ENCODE data around the gene DIS3L.

The DIS3L gene

DNA sequence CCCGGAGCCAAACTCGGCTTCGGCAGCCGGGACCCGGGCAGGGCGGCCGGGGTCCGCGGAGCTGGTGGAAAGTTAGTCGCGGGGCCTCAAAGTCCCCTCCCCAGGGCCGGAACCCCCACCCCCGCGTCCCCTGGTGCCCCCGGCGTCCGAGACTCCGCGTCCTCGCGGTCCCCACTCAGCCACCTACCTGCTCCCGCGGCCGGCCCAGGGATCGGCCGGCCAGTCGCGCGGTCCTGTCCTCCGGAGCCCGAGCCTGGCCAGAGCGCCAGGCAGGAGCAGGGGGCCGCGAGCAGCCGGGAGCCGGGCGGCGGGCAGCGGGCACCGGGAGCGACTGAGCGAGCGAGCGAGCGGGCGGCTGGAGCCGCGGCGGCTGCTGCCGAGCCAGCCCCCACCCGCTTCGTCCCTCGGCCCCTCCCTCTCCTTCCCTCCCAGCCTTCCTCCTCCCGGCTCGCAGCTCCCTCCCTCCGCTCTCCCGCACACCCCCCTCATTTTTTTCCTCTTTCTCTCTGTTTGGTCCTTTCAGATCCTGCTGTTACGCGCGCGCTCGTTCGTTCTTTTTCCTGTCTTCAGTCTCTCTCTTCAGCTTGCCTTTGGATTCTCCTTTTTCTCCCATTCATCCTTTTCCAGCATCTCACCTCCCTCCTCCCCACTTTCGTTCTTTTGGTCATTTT, 39.8 kb upstream of the DIS3L start, which contains the start of gene MEGF11:
TSS of gene MEGF11 (minus strand) at position 333 of the 671 bp plus-strand sequence. CDS start 125,347 bp downstream, outside the sequence.
- Histone ChIP-seq H3K36me3 (ENCODE audit: insufficient read depth) (no peaks in the 10 kb centered on the region), H3K4me2 (peak within 1 kb of the TSS; percentile 94), H3K79me2 (ENCODE audit: insufficient read depth, low read depth) (no peaks in the 10 kb centered on the region), H3K9ac (peak within 1 kb of the TSS; percentile 15; the same call in 1 of the 2 replicates), H3K4me3 (IDR thresholded peaks at IDR 0.05; ENCODE audit: insufficient read depth, low read depth, low read length) (no peak within 1 kb of the TSS), H3K27ac (no peak within 1 kb of the TSS), H4K20me1 (ENCODE audit: insufficient read depth) (no peaks in the 10 kb centered on the region), H3K4me1 (ENCODE audit: low read depth, poor library complexity, severe bottlenecking) (no peaks in the 10 kb centered on the region), H3K27me3 (ENCODE audit: insufficient read depth, low read depth) (peaks cover 19% of the 10 kb centered on the region), H2AFZ (ENCODE audit: low read depth) (peak within 1 kb of the TSS; percentile 92)
- TF ChIP-seq, protein P1, sequence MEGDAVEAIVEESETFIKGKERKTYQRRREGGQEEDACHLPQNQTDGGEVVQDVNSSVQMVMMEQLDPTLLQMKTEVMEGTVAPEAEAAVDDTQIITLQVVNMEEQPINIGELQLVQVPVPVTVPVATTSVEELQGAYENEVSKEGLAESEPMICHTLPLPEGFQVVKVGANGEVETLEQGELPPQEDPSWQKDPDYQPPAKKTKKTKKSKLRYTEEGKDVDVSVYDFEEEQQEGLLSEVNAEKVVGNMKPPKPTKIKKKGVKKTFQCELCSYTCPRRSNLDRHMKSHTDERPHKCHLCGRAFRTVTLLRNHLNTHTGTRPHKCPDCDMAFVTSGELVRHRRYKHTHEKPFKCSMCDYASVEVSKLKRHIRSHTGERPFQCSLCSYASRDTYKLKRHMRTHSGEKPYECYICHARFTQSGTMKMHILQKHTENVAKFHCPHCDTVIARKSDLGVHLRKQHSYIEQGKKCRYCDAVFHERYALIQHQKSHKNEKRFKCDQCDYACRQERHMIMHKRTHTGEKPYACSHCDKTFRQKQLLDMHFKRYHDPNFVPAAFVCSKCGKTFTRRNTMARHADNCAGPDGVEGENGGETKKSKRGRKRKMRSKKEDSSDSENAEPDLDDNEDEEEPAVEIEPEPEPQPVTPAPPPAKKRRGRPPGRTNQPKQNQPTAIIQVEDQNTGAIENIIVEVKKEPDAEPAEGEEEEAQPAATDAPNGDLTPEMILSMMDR (conservative IDR thresholded peaks at IDR 0.05; ENCODE audit: low read depth, low read length), result no peak

DNA sequence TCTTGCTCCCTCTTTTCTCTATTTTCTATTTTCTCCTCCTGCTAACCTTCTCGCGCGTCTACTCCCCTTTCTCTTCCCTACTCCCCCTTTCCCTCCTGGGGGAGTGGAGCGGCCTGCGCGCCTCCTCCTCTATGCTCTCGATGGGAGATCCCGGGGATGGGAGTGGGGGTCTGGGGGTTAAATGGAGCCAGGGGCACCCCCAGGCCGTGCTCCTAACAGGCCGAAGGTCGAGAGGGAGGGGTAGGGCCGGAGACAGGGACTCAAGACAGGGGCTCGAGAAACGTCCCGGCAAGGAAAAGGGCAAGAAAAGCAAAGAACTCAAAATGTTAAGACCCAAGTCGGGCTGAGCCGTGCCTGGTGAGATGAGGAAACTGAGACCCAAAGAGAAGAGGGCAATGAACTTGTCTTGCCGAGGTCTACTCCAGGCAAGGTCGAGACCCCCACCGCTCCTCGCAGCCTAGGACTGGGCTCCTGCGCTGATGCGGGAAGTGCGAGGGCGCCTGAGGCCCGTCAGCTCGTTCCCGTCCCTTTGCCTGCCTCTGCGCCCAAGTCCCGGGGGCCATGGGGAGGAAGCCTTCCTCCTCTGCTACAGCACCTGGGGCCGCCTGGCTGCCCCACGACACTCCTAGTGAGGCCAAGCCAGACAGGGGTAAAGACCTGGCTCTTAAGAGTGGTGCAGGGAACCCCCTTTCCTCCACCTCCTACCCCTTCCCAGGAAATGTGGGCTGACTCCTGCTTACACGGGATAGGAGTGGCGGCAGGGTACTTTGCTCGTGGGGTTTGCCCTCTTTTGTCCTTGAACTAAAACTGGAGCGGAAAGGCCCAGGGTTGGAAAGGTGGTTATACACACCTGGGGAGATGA, 39.0 kb upstream of the DIS3L start:
- no peak overlapping the region for H3K4me2 ChIP-seq
- H3K79me2 ChIP-seq (ENCODE audit: insufficient read depth, low read depth), result no peaks in the 10 kb centered on the region
- H4K20me1 ChIP-seq (ENCODE audit: insufficient read depth), result no peaks in the 10 kb centered on the region
- no peak overlapping the region for H3K9ac ChIP-seq
- no peak overlapping the region for H2AFZ ChIP-seq (ENCODE audit: low read depth)
- no peak overlapping the region for H3K27ac ChIP-seq
- no peak overlapping the region for H3K4me3 ChIP-seq (IDR thresholded peaks at IDR 0.05; ENCODE audit: insufficient read depth, low read depth, low read length)
- H3K36me3 ChIP-seq (ENCODE audit: insufficient read depth), result no peaks in the 10 kb centered on the region
- H3K4me1 ChIP-seq (ENCODE audit: low read depth, poor library complexity, severe bottlenecking), result no peaks in the 10 kb centered on the region
- TF ChIP-seq, protein P1 (conservative IDR thresholded peaks at IDR 0.05; ENCODE audit: low read depth, low read length), result no peak
- peaks cover 19% of the 10 kb centered on the region for H3K27me3 ChIP-seq (ENCODE audit: insufficient read depth, low read depth)

DNA sequence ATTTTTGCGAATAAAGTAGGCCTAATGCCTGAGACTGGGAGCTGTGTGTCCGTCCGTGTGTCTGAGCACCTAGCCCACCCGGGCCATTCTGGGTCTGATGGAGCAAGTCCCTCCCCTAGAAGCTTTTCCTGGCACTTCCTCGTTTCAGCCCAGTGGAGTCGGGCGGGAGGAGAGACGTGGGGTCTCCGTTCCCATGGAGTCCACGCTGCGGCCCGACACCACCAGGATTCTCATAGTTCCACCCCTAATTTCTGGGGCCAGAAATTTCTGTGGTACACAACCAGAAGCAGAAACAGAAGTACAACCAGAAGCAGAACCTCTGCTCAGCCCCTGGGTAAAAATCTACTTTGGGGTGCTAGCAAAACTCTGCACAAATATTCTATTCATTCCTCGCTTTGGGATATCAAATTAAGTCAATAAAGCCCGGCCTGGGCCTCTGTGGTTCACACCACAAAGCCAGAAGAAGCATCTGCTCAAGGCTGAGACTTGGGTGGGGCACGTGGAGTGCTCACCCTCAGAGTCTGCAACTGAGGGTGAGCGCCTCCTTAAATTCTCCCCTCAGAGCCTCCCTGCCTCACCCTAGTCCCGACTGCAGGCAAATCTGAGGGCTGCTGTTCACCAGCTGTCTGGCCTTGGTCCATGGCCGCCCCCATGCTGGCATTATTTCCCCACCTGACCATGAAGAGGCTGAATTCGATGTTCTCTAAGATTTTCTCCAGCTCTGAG, 38.3 kb upstream of the DIS3L start:
- Histone ChIP-seq H3K27me3 (ENCODE audit: insufficient read depth, low read depth) (peaks cover 19% of the 10 kb centered on the region), H3K27ac (no peak overlapping the region), H3K4me3 (IDR thresholded peaks at IDR 0.05; ENCODE audit: insufficient read depth, low read depth, low read length) (no peak overlapping the region), H3K4me1 (ENCODE audit: low read depth, poor library complexity, severe bottlenecking) (no peaks in the 10 kb centered on the region), H3K79me2 (ENCODE audit: insufficient read depth, low read depth) (no peaks in the 10 kb centered on the region), H2AFZ (ENCODE audit: low read depth) (no peak overlapping the region), H3K4me2 (no peak overlapping the region), H3K9ac (no peak overlapping the region), H4K20me1 (ENCODE audit: insufficient read depth) (no peaks in the 10 kb centered on the region), H3K36me3 (ENCODE audit: insufficient read depth) (no peaks in the 10 kb centered on the region)
- TF ChIP-seq, protein P1 (conservative IDR thresholded peaks at IDR 0.05; ENCODE audit: low read depth, low read length), result no peak

DNA sequence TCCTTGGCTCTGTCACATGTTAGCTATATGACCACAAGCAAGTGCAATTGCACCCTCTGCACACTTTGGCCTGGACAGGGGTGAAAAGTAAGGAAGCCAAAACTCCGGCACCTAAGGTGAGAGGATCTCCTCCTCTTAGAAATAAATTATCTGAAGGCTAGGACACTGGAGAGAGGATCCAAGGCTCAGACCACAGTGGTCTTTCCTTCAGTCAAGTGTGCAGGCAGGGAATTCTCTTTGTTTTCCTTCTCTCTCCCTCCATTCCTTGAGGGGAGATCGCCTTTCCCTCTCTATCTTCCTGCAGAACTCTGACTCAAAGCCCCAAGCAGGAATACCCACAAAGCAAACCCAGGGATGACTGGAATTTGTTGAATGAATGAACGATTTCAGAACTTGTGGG, 36.7 kb upstream of the DIS3L start:
- Histone ChIP-seq H3K79me2 (ENCODE audit: insufficient read depth, low read depth) (no peaks in the 10 kb centered on the region), H3K4me3 (IDR thresholded peaks at IDR 0.05; ENCODE audit: insufficient read depth, low read depth, low read length) (no peak overlapping the region), H3K27ac (no peak overlapping the region), H3K27me3 (ENCODE audit: insufficient read depth, low read depth) (peaks cover 17% of the 10 kb centered on the region), H3K4me1 (ENCODE audit: low read depth, poor library complexity, severe bottlenecking) (no peaks in the 10 kb centered on the region), H3K36me3 (ENCODE audit: insufficient read depth) (no peaks in the 10 kb centered on the region), H3K9ac (no peak overlapping the region), H3K4me2 (no peak overlapping the region), H2AFZ (ENCODE audit: low read depth) (no peak overlapping the region), H4K20me1 (ENCODE audit: insufficient read depth) (no peaks in the 10 kb centered on the region)
- TF ChIP-seq, protein P1 (conservative IDR thresholded peaks at IDR 0.05; ENCODE audit: low read depth, low read length), result no peak
